ENCODE measurements around the gene LHFPL3. TPM values are rescaled to one million over a fixed set of nuclear protein-coding genes. Genes with fewer than 3 reads are reported as not detected.

LHFPL3 gene
- total and polyA plus RNA-seq, 2 of the 13 experiments (the other 11 are each of a cell fraction or from before 2014, with no cell fraction given) = not detected

GRCh38 chr7:104529567-104529966, 201.2 kb downstream of the LHFPL3 start:
- Histone ChIP-seq H3K27me3 (ENCODE audit: control insufficient read depth in 1 of 2, insufficient read depth in 2 of 2, low read length in 2 of 2) (no peaks in the 10 kb centered on the region), H3K36me3 (replicated peaks in 1 of 2; ENCODE audit: control insufficient read depth in 1 of 2, insufficient read depth in 2 of 2, low read length in 2 of 2) (no peaks in the 10 kb centered on the region), H3K79me2 (ENCODE audit: insufficient read depth, low read length) (no peaks in the 10 kb centered on the region), H2AFZ (ENCODE audit: low read length) (no peak overlapping the region), H4K20me1 (ENCODE audit: insufficient read depth, low read length) (no peaks in the 10 kb centered on the region), H3K4me2 (ENCODE audit: low read depth, low read length) (no peak overlapping the region), H3K4me3 (replicated peaks in 1 of 3; ENCODE audit: insufficient read depth in 1 of 3, low read depth in 2 of 3, low read length in 3 of 3) (no peak overlapping the region), H3K27ac (ENCODE audit: extremely low read length, insufficient read depth, low read length) (no peak overlapping the region), H3K9me3 (ENCODE audit: low read length) (no peaks in the 10 kb centered on the region), H3K4me1 (ENCODE audit: insufficient read depth, low read length) (no peaks in the 10 kb centered on the region), H3K9ac (ENCODE audit: insufficient read depth, low read depth, low read length) (no peak overlapping the region)
- DNase-seq (ENCODE audit: low spot score) (no peak), ATAC-seq (no peak), FAIRE-seq (no peak)
- ChIA-PET CTCF (ENCODE audit: low intra/inter-chr PET ratio, low total read pairs) (no interaction called here), POLR2A (no interaction called here)
- TF ChIP-seq ZFP90 (CRISPR knock-in tag; IDR thresholded peaks at IDR 0.05; ENCODE audit: borderline replicate concordance) (no peak), PHF20 (CRISPR knock-in tag; IDR thresholded peaks at IDR 0.05) (no peak), ZSCAN25 (CRISPR knock-in tag; IDR thresholded peaks at IDR 0.05) (no peak), ZNF672 (CRISPR knock-in tag; IDR thresholded peaks at IDR 0.05) (no peak), IRX3 (CRISPR knock-in tag; IDR thresholded peaks at IDR 0.05; ENCODE audit: borderline replicate concordance, low read depth) (no peak), ZNF83 (CRISPR knock-in tag; IDR thresholded peaks at IDR 0.05; ENCODE audit: borderline replicate concordance) (no peak), ZNF569 (CRISPR knock-in tag; IDR thresholded peaks at IDR 0.05; ENCODE audit: borderline replicate concordance) (no peak), DRAP1 (CRISPR knock-in tag; IDR thresholded peaks at IDR 0.05) (no peak), ZEB1 (IDR thresholded peaks at IDR 0.05; ENCODE audit: insufficient replicate concordance, low read depth) (no peak), RAD21 (CRISPR knock-in tag; IDR thresholded peaks at IDR 0.05) (no peak), ZNF639 (CRISPR knock-in tag; conservative IDR thresholded peaks at IDR 0.05) (no peak), PAWR (CRISPR knock-in tag; IDR thresholded peaks at IDR 0.05; ENCODE audit: borderline replicate concordance) (no peak), ZNF598 (CRISPR knock-in tag; IDR thresholded peaks at IDR 0.05; ENCODE audit: borderline replicate concordance) (no peak), U2AF1 (optimal IDR thresholded peaks at IDR 0.05; ENCODE audit: low read depth, low read length) (no peak), ZFAT (CRISPR knock-in tag; conservative IDR thresholded peaks at IDR 0.05) (no peak), ZNF660 (CRISPR knock-in tag; IDR thresholded peaks at IDR 0.05; ENCODE audit: borderline replicate concordance, low read depth) (no peak), ZNF883 (CRISPR knock-in tag; IDR thresholded peaks at IDR 0.05; ENCODE audit: not compliant biosample characterization) (no peak), ZNF879 (CRISPR knock-in tag; IDR thresholded peaks at IDR 0.05) (no peak), ZNF629 (CRISPR knock-in tag; conservative IDR thresholded peaks at IDR 0.05) (no peak)
- TF ChIP-seq, protein P1, sequence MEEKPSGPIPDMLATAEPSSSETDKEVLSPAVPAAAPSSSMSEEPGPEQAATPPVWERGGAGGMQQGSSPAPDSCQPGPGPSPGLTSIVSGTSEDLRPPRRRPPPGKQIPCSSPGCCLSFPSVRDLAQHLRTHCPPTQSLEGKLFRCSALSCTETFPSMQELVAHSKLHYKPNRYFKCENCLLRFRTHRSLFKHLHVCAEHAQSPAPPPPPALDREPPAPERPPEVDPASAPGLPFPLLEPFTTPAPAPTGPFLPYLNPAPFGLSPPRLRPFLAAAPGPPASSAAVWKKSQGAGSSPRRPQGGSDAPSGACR (CRISPR knock-in tag; IDR thresholded peaks at IDR 0.05) = no peak
- 0% methylated on average over 2 of the region's 2 CpGs for WGBS (ENCODE audit: low lambda C conversion rate)
- in situ Hi-C loops (cut with HindIII; ENCODE audit: extremely low pct_ligation_motif_present, low pct_unique_long_range_greater_than_20kb) = no loop called here
- no TSS peak for BruUV-seq (replicated peaks)
- intact Hi-C loops (cut with micrococcal nuclease; ENCODE audit: unreplicated experiment) = no loop called here
